ENCODE measurements around the gene ARHGEF12. TPM values are rescaled to one million over a fixed set of nuclear protein-coding genes. Genes with fewer than 3 reads are reported as not detected.

ARHGEF12 gene
- total and polyA plus RNA-seq, 10 of the 15 experiments (the other 5 are each of a cell fraction or from before 2014, with no cell fraction given), result 2.7 to 40.8 (median 20.9) TPM

- TF ChIP-seq GABPA (IDR thresholded peaks at IDR 0.05; ENCODE audit: low read depth), result no peak
- TF ChIP-seq KLF5 (IDR thresholded peaks at IDR 0.05; ENCODE audit: partially characterized antibody), result no peak
- TF ChIP-seq MAX (IDR thresholded peaks at IDR 0.05; ENCODE audit: low read depth, low read length), result no peak
- TF ChIP-seq, protein P1, sequence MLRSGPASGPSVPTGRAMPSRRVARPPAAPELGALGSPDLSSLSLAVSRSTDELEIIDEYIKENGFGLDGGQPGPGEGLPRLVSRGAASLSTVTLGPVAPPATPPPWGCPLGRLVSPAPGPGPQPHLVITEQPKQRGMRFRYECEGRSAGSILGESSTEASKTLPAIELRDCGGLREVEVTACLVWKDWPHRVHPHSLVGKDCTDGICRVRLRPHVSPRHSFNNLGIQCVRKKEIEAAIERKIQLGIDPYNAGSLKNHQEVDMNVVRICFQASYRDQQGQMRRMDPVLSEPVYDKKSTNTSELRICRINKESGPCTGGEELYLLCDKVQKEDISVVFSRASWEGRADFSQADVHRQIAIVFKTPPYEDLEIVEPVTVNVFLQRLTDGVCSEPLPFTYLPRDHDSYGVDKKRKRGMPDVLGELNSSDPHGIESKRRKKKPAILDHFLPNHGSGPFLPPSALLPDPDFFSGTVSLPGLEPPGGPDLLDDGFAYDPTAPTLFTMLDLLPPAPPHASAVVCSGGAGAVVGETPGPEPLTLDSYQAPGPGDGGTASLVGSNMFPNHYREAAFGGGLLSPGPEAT (IDR thresholded peaks at IDR 0.05; ENCODE audit: low read depth), result no peak
- no peak for TF ChIP-seq PKNOX1 (IDR thresholded peaks at IDR 0.05)
- TF ChIP-seq ZNF384 (IDR thresholded peaks at IDR 0.05; ENCODE audit: borderline replicate concordance, low read depth, low read length), result no peak
- no peak for TF ChIP-seq YBX1 (IDR thresholded peaks at IDR 0.05)
- peak; percentile 39; the same call in 1 of the 2 replicates for TF ChIP-seq CREM (IDR thresholded peaks at IDR 0.05; ENCODE audit: low read depth)
- no peak for TF ChIP-seq JUND (IDR thresholded peaks at IDR 0.05; ENCODE audit: low read depth, low read length)
- TF ChIP-seq EP300 (IDR thresholded peaks at IDR 0.05; ENCODE audit: borderline replicate concordance in 1 of 2, control insufficient read depth in 1 of 2, low read depth in 2 of 2, low read length in 2 of 2), result no peak
- no peak for TF ChIP-seq ZNF274 (IDR thresholded peaks at IDR 0.05; ENCODE audit: insufficient read depth, insufficient read length)
- TF ChIP-seq, protein P2, sequence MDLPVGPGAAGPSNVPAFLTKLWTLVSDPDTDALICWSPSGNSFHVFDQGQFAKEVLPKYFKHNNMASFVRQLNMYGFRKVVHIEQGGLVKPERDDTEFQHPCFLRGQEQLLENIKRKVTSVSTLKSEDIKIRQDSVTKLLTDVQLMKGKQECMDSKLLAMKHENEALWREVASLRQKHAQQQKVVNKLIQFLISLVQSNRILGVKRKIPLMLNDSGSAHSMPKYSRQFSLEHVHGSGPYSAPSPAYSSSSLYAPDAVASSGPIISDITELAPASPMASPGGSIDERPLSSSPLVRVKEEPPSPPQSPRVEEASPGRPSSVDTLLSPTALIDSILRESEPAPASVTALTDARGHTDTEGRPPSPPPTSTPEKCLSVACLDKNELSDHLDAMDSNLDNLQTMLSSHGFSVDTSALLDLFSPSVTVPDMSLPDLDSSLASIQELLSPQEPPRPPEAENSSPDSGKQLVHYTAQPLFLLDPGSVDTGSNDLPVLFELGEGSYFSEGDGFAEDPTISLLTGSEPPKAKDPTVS (IDR thresholded peaks at IDR 0.05; ENCODE audit: low read depth, low read length), result no peak
- peak; percentile 61; the same call in 1 of the 2 replicates for TF ChIP-seq YY1 (IDR thresholded peaks at IDR 0.05; ENCODE audit: low read depth, low read length)
- TF ChIP-seq, protein P3, sequence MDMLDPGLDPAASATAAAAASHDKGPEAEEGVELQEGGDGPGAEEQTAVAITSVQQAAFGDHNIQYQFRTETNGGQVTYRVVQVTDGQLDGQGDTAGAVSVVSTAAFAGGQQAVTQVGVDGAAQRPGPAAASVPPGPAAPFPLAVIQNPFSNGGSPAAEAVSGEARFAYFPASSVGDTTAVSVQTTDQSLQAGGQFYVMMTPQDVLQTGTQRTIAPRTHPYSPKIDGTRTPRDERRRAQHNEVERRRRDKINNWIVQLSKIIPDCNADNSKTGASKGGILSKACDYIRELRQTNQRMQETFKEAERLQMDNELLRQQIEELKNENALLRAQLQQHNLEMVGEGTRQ (IDR thresholded peaks at IDR 0.05; ENCODE audit: borderline replicate concordance, low read depth, low read length), result no peak
- TF ChIP-seq TAF1 (IDR thresholded peaks at IDR 0.05; ENCODE audit: borderline replicate concordance, low read depth, low read length), result no peak
- no peak for TF ChIP-seq SREBF2 (IDR thresholded peaks at IDR 0.05; ENCODE audit: low read length)
- TF ChIP-seq SIN3A (IDR thresholded peaks at IDR 0.05; ENCODE audit: low read depth, low read length), result no peak
- no peak for TF ChIP-seq MYC (IDR thresholded peaks at IDR 0.05; ENCODE audit: insufficient read depth, insufficient read length, insufficient replicate concordance, low read length, severe bottlenecking)
- TF ChIP-seq CREB1 (IDR thresholded peaks at IDR 0.05; ENCODE audit: low read depth), result 0 out of 2 replicates have a peak, but pooled peaks have one; percentile 52
- TF ChIP-seq SMC3 (IDR thresholded peaks at IDR 0.05; ENCODE audit: borderline replicate concordance, low read length), result peak; percentile 89
- peak; percentile 87 for TF ChIP-seq RAD21 (IDR thresholded peaks at IDR 0.05; ENCODE audit: insufficient read depth, low read depth, low read length)
Observed at GRCh38 chr11:120303004-120303637, 33.1 kb upstream of the ARHGEF12 start (continued).
